BE2C (cell line): ENCODE data around the gene PLCB1.

Experiments
- DNase-seq: peaks from one replicate; pipeline ENCODE4 v3.0.0-alpha.2; 2020
- H3K27me3 ChIP-seq: fragments of 250-450 bp; sonication (Bioruptor Pico); 2 replicates; pipeline ENCODE4 v1.5.1; 2020; ENCODE audit warnings: mild to moderate bottlenecking
- H3K36me3 ChIP-seq: fragments of 250-450 bp; sonication (Bioruptor Pico); 2 replicates; pipeline ENCODE4 v1.5.1; 2020; ENCODE audit warnings: mild to moderate bottlenecking
- H3K4me1 ChIP-seq: fragments of 250-450 bp; sonication (Bioruptor Pico); 2 replicates; pipeline ENCODE4 v1.5.1; 2020
- H3K4me3 ChIP-seq: 2 replicates; pipeline ENCODE4 v1.5.1; 2011; ENCODE audit warnings: low read depth, low read length
- H3K9me3 ChIP-seq: fragments of 250-450 bp; sonication (Bioruptor Pico); 2 replicates; pipeline ENCODE4 v1.5.1; 2020
- TF ChIP-seq, protein P1 (sequence below): IDR thresholded peaks from 2 replicates; pipeline ENCODE4 v1.5.1; 2012; ENCODE audit warnings: mild to moderate bottlenecking, low read depth, low read length

Gene PLCB1

DNA sequence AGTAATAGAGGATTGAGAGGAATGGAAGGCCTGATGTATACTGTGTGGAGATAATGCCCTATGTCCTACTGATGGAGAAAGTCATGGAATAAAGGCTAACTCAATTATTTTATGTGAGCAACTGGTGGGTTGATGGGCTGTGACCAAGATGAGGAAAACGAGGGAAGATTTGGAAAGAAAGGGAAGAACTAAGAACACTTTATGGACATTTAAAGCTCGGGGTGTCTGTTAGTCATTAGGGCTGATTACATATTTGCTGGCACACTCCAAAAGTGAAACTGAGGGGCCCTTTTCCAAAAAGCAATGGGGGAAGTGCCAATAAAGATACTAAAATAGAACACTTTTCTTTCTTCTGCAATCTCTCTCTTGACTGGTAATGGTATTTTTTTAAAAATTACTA, 439.5 kb downstream of the PLCB1 start:
- Histone ChIP-seq H3K4me1 (no peaks in the 10 kb centered on the region), H3K9me3 (no peaks in the 10 kb centered on the region), H3K4me3 (no peak overlapping the region), H3K27me3 (no peaks in the 10 kb centered on the region), H3K36me3 (no peaks in the 10 kb centered on the region)
- TF ChIP-seq, protein P1, sequence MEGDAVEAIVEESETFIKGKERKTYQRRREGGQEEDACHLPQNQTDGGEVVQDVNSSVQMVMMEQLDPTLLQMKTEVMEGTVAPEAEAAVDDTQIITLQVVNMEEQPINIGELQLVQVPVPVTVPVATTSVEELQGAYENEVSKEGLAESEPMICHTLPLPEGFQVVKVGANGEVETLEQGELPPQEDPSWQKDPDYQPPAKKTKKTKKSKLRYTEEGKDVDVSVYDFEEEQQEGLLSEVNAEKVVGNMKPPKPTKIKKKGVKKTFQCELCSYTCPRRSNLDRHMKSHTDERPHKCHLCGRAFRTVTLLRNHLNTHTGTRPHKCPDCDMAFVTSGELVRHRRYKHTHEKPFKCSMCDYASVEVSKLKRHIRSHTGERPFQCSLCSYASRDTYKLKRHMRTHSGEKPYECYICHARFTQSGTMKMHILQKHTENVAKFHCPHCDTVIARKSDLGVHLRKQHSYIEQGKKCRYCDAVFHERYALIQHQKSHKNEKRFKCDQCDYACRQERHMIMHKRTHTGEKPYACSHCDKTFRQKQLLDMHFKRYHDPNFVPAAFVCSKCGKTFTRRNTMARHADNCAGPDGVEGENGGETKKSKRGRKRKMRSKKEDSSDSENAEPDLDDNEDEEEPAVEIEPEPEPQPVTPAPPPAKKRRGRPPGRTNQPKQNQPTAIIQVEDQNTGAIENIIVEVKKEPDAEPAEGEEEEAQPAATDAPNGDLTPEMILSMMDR: no peak
- DNase-seq: no peak

DNA sequence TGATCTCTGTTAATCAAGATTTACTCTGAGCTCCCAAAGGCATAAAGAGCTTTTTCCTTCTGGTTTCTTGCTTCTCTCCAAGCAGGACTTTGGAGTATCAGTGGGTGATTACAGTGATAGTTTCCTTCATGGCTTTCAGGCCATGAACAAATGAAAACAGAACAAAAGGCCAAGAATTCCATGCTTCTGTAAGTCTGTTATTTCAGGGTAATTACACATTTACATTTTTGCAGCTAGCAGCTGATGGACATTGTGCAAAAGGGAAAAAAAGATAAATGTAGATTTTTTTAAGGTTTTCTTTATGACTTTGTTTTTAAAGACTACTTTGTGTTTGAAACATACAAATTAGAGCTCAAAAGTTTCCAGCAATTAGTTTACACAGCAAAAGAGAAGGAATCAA, 441.6 kb downstream of the PLCB1 start:
- Histone ChIP-seq H3K27me3 (no peaks in the 10 kb centered on the region), H3K9me3 (no peaks in the 10 kb centered on the region), H3K4me1 (no peaks in the 10 kb centered on the region), H3K4me3 (no peak overlapping the region), H3K36me3 (no peaks in the 10 kb centered on the region)
- TF ChIP-seq, protein P1: no peak
- DNase-seq: no peak

DNA sequence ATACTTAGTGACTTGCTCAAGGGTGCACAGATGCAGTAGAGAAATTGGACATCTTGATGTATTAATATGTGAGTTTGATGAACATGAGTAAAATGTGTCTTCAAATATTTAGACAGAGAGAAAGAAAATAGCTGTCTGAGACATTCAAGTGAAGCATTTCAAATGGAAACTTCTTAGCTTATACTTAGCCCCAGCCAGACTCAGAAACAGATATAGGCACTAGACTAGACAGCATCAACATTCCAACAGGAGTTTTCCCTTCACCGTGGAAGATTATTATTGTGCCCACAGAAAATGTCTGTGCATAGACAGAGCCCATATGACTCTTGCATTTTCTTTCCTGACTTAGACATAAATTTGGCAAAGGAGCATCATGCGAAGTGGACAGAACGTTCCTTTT, 443.0 kb downstream of the PLCB1 start:
- no peaks in the 10 kb centered on the region for H3K9me3 ChIP-seq
- no peak overlapping the region for H3K4me3 ChIP-seq
- H3K4me1 ChIP-seq: no peaks in the 10 kb centered on the region
- no peak for DNase-seq
- TF ChIP-seq, protein P1: no peak
- H3K27me3 ChIP-seq: no peaks in the 10 kb centered on the region
- no peaks in the 10 kb centered on the region for H3K36me3 ChIP-seq

DNA sequence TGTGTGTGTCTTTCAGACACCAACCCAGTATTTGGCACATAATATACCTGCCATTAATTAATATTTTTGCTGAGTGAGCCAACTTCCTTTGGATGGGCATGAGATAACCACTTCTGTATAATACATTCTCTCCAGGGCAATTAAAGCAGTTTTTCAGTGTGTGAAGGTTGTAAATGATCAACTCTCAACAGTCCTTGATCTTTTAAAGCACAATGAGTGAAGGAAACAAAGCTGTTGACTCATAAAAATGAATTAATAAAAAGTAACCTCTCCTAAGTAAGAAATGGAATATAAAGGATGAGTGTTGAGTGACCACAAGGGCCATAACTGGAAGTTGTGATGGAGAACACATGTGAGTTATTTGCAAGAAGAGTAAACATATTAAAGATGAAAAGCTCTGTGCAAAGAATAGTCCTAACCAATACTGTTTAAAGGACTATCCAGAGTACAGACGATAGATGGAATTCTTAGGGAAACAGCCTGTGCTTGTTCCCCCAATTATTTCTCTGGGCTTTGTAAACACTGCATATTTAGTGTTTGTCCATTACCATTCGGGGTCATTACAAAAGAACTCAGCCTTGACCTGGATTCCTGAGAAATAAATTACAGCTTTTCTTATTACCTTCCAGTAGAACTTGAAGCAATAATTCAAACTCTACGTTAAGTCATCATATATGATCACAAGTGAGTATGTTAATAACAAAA, 446.2 kb downstream of the PLCB1 start:
- H3K9me3 ChIP-seq: no peaks in the 10 kb centered on the region
- no peak for DNase-seq
- H3K27me3 ChIP-seq: no peaks in the 10 kb centered on the region
- H3K4me1 ChIP-seq: no peaks in the 10 kb centered on the region
- TF ChIP-seq, protein P1: no peak
- no peak overlapping the region for H3K4me3 ChIP-seq
- no peaks in the 10 kb centered on the region for H3K36me3 ChIP-seq

DNA sequence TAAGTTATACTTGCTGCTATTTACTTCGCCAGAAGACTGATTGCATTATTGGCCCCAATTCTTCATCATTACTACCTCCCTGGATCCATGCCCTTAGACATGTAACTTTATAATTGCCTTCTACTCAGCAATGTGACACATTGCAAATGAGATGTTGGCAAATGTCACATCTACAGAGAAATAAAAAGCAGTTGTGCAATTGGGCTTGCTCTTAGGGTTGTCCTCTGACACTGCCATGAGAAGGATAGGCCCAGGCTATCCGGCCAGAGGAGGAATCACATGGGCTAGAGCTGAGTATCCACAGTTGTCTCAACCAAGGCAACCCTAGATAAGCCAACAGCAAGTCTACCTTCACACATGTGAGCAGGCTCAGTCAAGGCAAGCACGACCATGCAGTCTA, 447.0 kb downstream of the PLCB1 start:
- no peak overlapping the region for H3K4me3 ChIP-seq
- no peaks in the 10 kb centered on the region for H3K9me3 ChIP-seq
- DNase-seq: no peak
- H3K27me3 ChIP-seq: no peaks in the 10 kb centered on the region
- no peaks in the 10 kb centered on the region for H3K4me1 ChIP-seq
- no peaks in the 10 kb centered on the region for H3K36me3 ChIP-seq
- TF ChIP-seq, protein P1: no peak

DNA sequence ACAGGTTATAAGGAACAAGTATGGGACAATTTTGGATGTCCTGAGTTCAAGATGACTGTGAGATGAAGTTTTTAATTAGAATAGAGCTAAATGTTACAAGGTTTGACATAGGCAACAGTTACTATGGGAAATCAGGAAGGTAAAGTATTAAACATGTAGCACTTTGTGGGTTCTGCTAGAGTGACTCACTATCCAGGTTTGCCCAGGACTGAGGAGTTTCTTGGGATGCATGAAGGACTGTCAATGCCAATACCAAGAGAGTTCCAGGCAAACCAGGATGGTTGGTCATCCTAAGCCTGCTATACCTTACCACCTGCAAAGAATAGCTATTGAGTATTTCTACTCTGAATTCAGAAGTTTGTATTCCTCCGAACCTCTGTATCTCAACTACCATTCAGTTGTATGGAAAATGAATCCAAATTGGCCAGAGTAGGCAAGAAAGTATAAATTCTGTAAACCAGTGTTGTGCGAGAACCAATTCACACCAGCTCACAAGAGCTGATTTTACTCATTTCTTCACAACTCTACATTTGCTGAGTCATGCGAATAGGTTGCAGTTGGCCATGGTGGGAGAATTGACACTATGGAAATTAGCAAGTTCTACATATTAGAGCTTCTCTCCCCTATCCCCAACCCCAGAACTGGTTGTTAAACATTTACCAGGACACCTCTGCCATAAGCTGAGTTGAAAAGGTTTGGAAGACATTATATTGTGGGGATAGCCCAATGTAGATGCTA, 449.5 kb downstream of the PLCB1 start:
- H3K27me3 ChIP-seq: no peaks in the 10 kb centered on the region
- TF ChIP-seq, protein P1: no peak
- no peak for DNase-seq
- H3K9me3 ChIP-seq: no peaks in the 10 kb centered on the region
- H3K36me3 ChIP-seq: no peaks in the 10 kb centered on the region
- no peaks in the 10 kb centered on the region for H3K4me1 ChIP-seq
- H3K4me3 ChIP-seq: no peak overlapping the region
